GM21360 (cell line): Measurements from ENCODE around the gene TMEM116.

ENCODE experiments used
- ATAC-seq: cut with Tn5 transposase; IDR thresholded peaks from one replicate; pipeline ENCODE4 v1.9.1; 2021; ENCODE audit warnings: mild to moderate bottlenecking, moderate library complexity; ENCODE audit not compliant: unreplicated experiment

The TMEM116 gene

GRCh38 chr12:111905502-111905901 lies 107.5 kb downstream of the TMEM116 start:
- ATAC-seq = no peak

- ATAC-seq = no peak
Observed at GRCh38 chr12:111904446-111904975, 108.5 kb downstream of the TMEM116 start.

GRCh38 chr12:111901182-111901581 lies 111.8 kb downstream of the TMEM116 start:
- ATAC-seq = no peak

- ATAC-seq = no peak
Observed at GRCh38 chr12:111894556-111894955, 118.4 kb downstream of the TMEM116 start.

GRCh38 chr12:111893287-111893686 lies 119.7 kb downstream of the TMEM116 start:
- ATAC-seq = no peak

GRCh38 chr12:111887926-111888745 lies 124.8 kb downstream of the TMEM116 start:
- ATAC-seq = no peak

- ATAC-seq = no peak
Observed at GRCh38 chr12:111886662-111887545, 126.1 kb downstream of the TMEM116 start.

- ATAC-seq = no peak
Observed at GRCh38 chr12:111881716-111882115, 131.2 kb downstream of the TMEM116 start.
